Neural progenitor cell (in vitro differentiated cells): ENCODE results near the gene ZDHHC17. TPM values are rescaled to one million over a fixed set of nuclear protein-coding genes. Genes with fewer than 3 reads are reported as not detected.
A peak's percentile ranks its signal among the peaks of the same experiment; 100 is the strongest.

ENCODE experiments used
- DNase-seq: peaks from one replicate; pipeline ENCODE4 v3.0.0-alpha.2; 2016; ENCODE audit warnings: low spot score
- H2AFZ ChIP-seq: fragments of 200-600 bp; sonication (generic); replicated peaks from 2 replicates; pipeline ENCODE4 v1.6.1; 2016; ENCODE audit warnings: antibody characterized with exemption
- H3F3A ChIP-seq: fragments of 200-600 bp; sonication (generic); 2 replicates; pipeline ENCODE4 v1.6.1; 2016; ENCODE audit warnings: antibody characterized with exemption, low read depth
- H3K27ac ChIP-seq: fragments of 200-600 bp; sonication (generic); 2 replicates; pipeline ENCODE4 v1.5.1; 2016; ENCODE audit warnings: mild to moderate bottlenecking
- H3K27me3 ChIP-seq: fragments of 200-600 bp; sonication (generic); 2 replicates; pipeline ENCODE4 v1.6.1; 2016; ENCODE audit warnings: mild to moderate bottlenecking, moderate library complexity
- H3K36me3 ChIP-seq: fragments of 200-600 bp; sonication (generic); 2 replicates; pipeline ENCODE4 v1.5.1; 2016
- H3K4me1 ChIP-seq: fragments of 200-600 bp; sonication (generic); 2 replicates; pipeline ENCODE4 v1.6.1; 2016; ENCODE audit warnings: mixed run types
- H3K4me2 ChIP-seq: fragments of 200-600 bp; sonication (generic); 2 replicates; pipeline ENCODE4 v1.6.1; 2016
- H3K4me3 ChIP-seq: fragments of 200-600 bp; sonication (generic); 2 replicates; pipeline ENCODE4 v1.5.1; 2016
- H3K79me2 ChIP-seq: fragments of 200-600 bp; sonication (generic); 2 replicates; pipeline ENCODE4 v1.6.1; 2016; ENCODE audit warnings: low read depth
- H3K9ac ChIP-seq: fragments of 200-600 bp; sonication (generic); 2 replicates; pipeline ENCODE4 v1.6.1; 2016
- H3K9me3 ChIP-seq: fragments of 200-600 bp; sonication (generic); 2 replicates; pipeline ENCODE4 v1.5.1; 2016; ENCODE audit warnings: low read depth
- H4K20me1 ChIP-seq: fragments of 200-600 bp; sonication (generic); 2 replicates; pipeline ENCODE4 v1.6.1; 2016; ENCODE audit warnings: low read depth
- H3K27ac Mint-ChIP-seq: 3 replicates; pipeline ENCODE4 v1.8.0; 2021; ENCODE audit warnings: mixed read lengths
- H3K27me3 Mint-ChIP-seq: 2 replicates; pipeline ENCODE4 v1.8.0; 2022; ENCODE audit warnings: low read depth, mild to moderate bottlenecking, inconsistent platforms, moderate library complexity, mixed read lengths; ENCODE audit not compliant: insufficient read depth
- H3K36me3 Mint-ChIP-seq: 3 replicates; pipeline ENCODE4 v1.8.0; 2021; ENCODE audit warnings: mixed read lengths
- H3K4me1 Mint-ChIP-seq: 3 replicates; pipeline ENCODE4 v1.8.0; 2021; ENCODE audit warnings: mixed read lengths
- H3K4me3 Mint-ChIP-seq: 3 replicates; pipeline ENCODE4 v1.8.0; 2021; ENCODE audit warnings: mild to moderate bottlenecking, moderate library complexity, mixed read lengths
- H3K9me3 Mint-ChIP-seq: 3 replicates; pipeline ENCODE4 v1.8.0; 2020; ENCODE audit warnings: mixed read lengths
- EZH2 ChIP-seq: fragments of 200-600 bp; sonication (generic); IDR thresholded peaks from 2 replicates; pipeline ENCODE4 v1.6.1; 2017; ENCODE audit warnings: antibody characterized with exemption, mild to moderate bottlenecking, moderate library complexity
- EZH2phosphoT487 ChIP-seq: fragments of 200-600 bp; sonication (generic); IDR thresholded peaks from 2 replicates; pipeline ENCODE4 v1.6.1; 2017; ENCODE audit warnings: antibody characterized with exemption
- total RNA-seq: library from RNA; depleted of rRNA; stranded (reverse); fragments of >200 nt; gene quantifications from 2 replicates; pipeline ENCODE4 v1.2.3, GENCODE V29; 2015; ENCODE audit warnings: low replicate concordance
- TF ChIP-seq, protein P1 (sequence below): fragments of 200-600 bp; sonication (generic); IDR thresholded peaks from 2 replicates; pipeline ENCODE4 v1.5.1; 2017; ENCODE audit warnings: antibody characterized with exemption, mild to moderate bottlenecking

Gene ZDHHC17
- total RNA-seq, 1 donor from 2014 or later, result 99.1 TPM

DNA sequence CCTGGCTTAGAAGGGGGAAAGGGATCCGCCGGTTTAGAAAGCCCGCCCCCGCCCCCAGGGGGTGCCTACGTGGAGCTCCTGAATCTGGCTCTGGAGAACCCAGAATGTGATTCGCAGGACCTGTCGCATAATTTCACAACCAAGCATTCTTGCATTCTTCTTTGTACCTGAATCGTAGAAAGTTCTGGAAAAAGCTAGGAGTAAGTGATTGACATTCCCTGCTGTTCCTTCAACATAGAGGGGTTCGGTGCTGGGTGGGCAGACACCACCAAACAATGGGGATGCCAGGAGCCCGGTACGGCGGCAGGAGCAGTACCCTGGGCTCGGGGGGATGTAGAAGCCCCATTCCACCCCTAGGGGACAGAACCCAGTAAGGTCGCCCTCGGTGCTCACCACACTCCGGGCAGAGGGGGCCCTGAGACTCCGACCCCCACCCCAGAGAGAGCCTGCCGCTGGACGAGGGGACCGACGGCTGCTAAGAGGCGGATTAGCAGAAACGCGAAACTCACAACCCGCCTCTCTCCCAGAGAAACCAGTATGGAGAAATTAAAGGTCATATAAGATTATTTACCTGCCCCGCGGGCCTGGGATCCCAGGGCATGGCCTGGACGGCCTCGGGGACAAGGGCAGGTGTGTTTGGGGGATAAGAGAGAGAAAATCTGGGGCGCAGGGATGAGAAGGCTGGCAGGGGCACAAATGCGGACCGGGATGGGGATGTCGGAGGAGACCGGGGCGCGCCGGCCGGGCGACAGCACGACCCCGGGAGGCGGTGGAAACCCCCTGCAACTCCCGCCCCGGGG, 114.4 kb downstream of the ZDHHC17 start:
- H3K27ac ChIP-seq, result peak overlapping the region; percentile 88
- peak overlapping the region; percentile 97 for H3K4me2 ChIP-seq
- Mint-ChIP-seq H3K36me3 (peaks cover 22% of the 10 kb centered on the region), H3K4me1 (peaks cover 37% of the 10 kb centered on the region), H3K27ac (peak overlapping the region; percentile 95), H3K27me3 (peaks cover 9% of the 10 kb centered on the region), H3K4me3 (peak overlapping the region; percentile 98), H3K9me3 (peaks cover 3% of the 10 kb centered on the region)
- peak; percentile 82 for DNase-seq
- no peaks in the 10 kb centered on the region for H3K36me3 ChIP-seq
- peaks cover 39% of the 10 kb centered on the region for H3K4me1 ChIP-seq
- peaks cover 49% of the 10 kb centered on the region for H3K79me2 ChIP-seq
- peaks cover 44% of the 10 kb centered on the region for H4K20me1 ChIP-seq
- peak overlapping the region; percentile 63 for H3K9ac ChIP-seq
- no peaks in the 10 kb centered on the region for H3K9me3 ChIP-seq
- peak overlapping the region; percentile 71 for H3K4me3 ChIP-seq
- TF ChIP-seq, protein P1, sequence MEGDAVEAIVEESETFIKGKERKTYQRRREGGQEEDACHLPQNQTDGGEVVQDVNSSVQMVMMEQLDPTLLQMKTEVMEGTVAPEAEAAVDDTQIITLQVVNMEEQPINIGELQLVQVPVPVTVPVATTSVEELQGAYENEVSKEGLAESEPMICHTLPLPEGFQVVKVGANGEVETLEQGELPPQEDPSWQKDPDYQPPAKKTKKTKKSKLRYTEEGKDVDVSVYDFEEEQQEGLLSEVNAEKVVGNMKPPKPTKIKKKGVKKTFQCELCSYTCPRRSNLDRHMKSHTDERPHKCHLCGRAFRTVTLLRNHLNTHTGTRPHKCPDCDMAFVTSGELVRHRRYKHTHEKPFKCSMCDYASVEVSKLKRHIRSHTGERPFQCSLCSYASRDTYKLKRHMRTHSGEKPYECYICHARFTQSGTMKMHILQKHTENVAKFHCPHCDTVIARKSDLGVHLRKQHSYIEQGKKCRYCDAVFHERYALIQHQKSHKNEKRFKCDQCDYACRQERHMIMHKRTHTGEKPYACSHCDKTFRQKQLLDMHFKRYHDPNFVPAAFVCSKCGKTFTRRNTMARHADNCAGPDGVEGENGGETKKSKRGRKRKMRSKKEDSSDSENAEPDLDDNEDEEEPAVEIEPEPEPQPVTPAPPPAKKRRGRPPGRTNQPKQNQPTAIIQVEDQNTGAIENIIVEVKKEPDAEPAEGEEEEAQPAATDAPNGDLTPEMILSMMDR, result peak; percentile 46
- TF ChIP-seq EZH2, result no peak
- H3K27me3 ChIP-seq, result no peaks in the 10 kb centered on the region
- no peak overlapping the region for H2AFZ ChIP-seq
- peaks cover 16% of the 10 kb centered on the region for H3F3A ChIP-seq

DNA sequence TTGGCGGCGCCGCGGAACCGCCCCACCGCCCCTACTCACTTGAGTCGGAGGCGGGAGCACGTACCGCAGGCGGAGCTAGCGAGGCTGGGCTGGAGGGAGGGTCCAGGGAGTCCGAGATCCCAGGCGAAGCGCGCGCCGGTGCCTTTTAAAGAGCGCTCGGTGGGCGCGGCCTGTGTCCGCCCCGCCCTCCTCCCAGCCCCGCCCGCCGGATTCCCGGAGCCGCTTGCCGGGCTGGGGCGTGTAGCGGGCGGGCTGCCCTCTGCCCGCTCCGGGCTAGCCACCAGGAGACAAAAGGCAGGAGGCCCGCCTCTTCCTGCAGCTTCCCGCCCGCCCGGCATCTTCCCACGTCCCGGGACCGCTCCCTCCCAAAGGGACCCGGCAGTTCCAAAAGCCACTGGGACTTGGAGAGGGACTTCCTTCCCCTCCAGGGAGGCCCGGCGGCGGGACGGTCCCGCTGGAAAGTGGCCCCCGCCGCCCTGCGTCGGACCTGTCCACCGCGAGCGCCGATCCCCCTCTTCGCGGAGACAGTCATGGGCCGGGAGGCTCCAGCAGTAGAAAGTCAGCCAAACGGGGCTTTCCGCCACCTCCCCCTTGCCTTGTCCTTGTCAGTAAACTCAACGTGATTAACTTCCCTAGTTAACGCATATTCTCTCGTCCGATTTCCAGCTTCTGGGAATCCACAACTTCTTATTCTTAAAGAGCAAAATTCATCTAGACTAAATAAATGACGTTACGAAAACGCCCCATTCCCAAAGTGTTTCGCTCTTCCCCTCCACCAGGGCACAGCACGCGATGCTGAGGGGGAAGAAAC, 115.2 kb downstream of the ZDHHC17 start, which contains the start of gene CSRP2:
Gene CSRP2, minus strand, starts transcription at position 121 of the 811 bp plus-strand sequence. CDS start 12,759 bp downstream, outside the sequence.
- H2AFZ ChIP-seq, result peak within 1 kb of the TSS; percentile 58
- H3K4me3 ChIP-seq, result peak within 1 kb of the TSS; percentile 71
- peak within 1 kb of the TSS; percentile 92 for H3K27ac ChIP-seq
- peaks cover 41% of the 10 kb centered on the region for H3K79me2 ChIP-seq
- peaks cover 35% of the 10 kb centered on the region for H4K20me1 ChIP-seq
- peak; percentile 98 for DNase-seq
- H3K36me3 ChIP-seq, result no peaks in the 10 kb centered on the region
- TF ChIP-seq, protein P1, result peak; percentile 41
- TF ChIP-seq EZH2phosphoT487, result no peak
- TF ChIP-seq EZH2, result no peak
- no peaks in the 10 kb centered on the region for H3K9me3 ChIP-seq
- peaks cover 39% of the 10 kb centered on the region for H3K4me1 ChIP-seq
- peak within 1 kb of the TSS; percentile 97 for H3K4me2 ChIP-seq
- H3K9ac ChIP-seq, result peak within 1 kb of the TSS; percentile 63
- H3K9me3 Mint-ChIP-seq, result peaks cover 3% of the 10 kb centered on the region
- H3K27me3 ChIP-seq, result no peaks in the 10 kb centered on the region
- peaks cover 9% of the 10 kb centered on the region for H3K27me3 Mint-ChIP-seq
- H3K27ac Mint-ChIP-seq, result peak within 1 kb of the TSS; percentile 99
- peaks cover 42% of the 10 kb centered on the region for H3K4me1 Mint-ChIP-seq
- H3K36me3 Mint-ChIP-seq, result peaks cover 14% of the 10 kb centered on the region
- peak within 1 kb of the TSS; percentile 98 for H3K4me3 Mint-ChIP-seq
- peaks cover 14% of the 10 kb centered on the region for H3F3A ChIP-seq

DNA sequence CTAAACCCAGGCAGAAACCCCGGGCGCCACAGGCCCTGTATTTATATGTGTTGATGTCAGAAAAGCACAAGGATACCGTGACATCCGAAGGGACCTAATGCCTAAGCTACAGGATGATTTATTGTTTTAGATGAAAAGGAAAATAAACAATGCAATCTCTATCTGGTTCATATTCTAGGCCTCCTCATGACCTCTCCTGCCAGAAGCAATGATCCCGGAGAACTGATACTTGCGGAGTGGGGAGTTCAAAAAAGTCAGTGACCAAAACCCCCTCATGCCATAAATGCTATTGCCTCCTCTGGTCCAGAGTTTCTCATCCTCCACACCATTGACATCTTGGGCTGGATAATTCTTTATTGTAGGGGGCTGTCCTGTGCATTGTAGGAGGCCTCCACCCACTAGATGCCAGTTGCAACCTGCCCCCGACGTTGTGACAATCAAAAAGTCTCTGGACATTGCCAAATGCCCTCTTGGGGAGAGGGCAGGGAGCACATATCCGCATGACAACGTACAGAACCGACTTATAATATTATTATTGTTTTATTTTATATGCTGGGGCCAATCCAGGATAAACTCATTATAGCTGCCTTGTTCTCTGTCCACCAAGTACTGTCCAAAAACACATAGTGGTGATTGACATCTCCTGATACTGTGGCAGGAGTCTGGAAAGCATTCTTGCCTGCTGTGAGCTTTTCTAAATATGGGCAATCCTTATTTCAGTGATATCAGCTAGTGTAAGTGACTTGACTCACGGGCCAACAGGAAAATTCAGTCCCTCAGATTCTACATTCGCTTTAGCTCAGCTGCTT, 116.0 kb downstream of the ZDHHC17 start:
- peaks cover 27% of the 10 kb centered on the region for H4K20me1 ChIP-seq
- no peak overlapping the region for H3K27ac ChIP-seq
- H3K4me1 Mint-ChIP-seq, result peaks cover 42% of the 10 kb centered on the region
- no peaks in the 10 kb centered on the region for H3K36me3 ChIP-seq
- H3K9me3 Mint-ChIP-seq, result peaks cover 3% of the 10 kb centered on the region
- no peaks in the 10 kb centered on the region for H3K9me3 ChIP-seq
- H3K27ac Mint-ChIP-seq, result peak overlapping the region; percentile 99
- H3K4me1 ChIP-seq, result peaks cover 36% of the 10 kb centered on the region
- H3K4me3 ChIP-seq, result peak overlapping the region; percentile 71
- H3K9ac ChIP-seq, result no peak overlapping the region
- H2AFZ ChIP-seq, result peak overlapping the region; percentile 58
- H3F3A ChIP-seq, result peaks cover 14% of the 10 kb centered on the region
- H3K36me3 Mint-ChIP-seq, result peaks cover 7% of the 10 kb centered on the region
- DNase-seq, result no peak
- H3K27me3 Mint-ChIP-seq, result peaks cover 8% of the 10 kb centered on the region
- H3K4me3 Mint-ChIP-seq, result peak overlapping the region; percentile 90
- H3K4me2 ChIP-seq, result peak overlapping the region; percentile 78
- no peaks in the 10 kb centered on the region for H3K27me3 ChIP-seq
- no peak for TF ChIP-seq EZH2phosphoT487
- no peak for TF ChIP-seq EZH2
- TF ChIP-seq, protein P1, result no peak
- peaks cover 33% of the 10 kb centered on the region for H3K79me2 ChIP-seq
